Stimulated activated CD8-positive, alpha-beta memory T cell treated with anti-CD3 and anti-CD28 coated beads, Interleukin-15, amount 100 ng/mL, for 48 hours (primary cell): ENCODE results near the gene IL17REL.
A peak's percentile ranks its signal among the peaks of the same experiment; 100 is the strongest.

Experiments
- DNase-seq, 2 donors: peaks; one replicate each; pipeline ENCODE4 v3.0.0-alpha.2; 2020; ENCODE audit warnings: low read depth in 2 of 2

Gene IL17REL

DNA sequence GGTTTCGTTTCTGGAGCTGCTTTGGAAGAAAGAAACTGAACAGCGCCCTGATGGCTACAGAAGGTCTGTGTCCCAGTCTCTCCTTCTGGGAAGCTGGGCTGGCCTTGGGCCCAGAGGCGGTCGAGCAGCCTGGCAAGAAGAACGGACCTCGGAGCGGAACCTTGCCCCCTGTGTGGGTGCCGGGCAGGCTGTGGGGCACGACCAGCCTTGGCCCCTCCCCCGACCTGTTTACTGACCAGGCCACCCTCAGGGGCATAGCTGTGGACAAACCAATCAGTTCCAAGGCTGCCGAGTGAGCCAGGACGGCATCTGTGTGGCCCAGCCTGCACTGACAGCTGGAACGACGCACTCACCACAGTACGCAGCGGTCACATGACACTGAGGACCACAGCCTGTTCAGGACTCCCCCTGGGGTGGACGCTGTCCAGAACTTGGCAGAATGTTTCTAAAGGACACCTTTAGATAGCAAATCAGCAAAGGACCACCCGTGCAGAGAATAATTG, 44.8 kb downstream of the IL17REL start:
- DNase-seq: no peak

DNA sequence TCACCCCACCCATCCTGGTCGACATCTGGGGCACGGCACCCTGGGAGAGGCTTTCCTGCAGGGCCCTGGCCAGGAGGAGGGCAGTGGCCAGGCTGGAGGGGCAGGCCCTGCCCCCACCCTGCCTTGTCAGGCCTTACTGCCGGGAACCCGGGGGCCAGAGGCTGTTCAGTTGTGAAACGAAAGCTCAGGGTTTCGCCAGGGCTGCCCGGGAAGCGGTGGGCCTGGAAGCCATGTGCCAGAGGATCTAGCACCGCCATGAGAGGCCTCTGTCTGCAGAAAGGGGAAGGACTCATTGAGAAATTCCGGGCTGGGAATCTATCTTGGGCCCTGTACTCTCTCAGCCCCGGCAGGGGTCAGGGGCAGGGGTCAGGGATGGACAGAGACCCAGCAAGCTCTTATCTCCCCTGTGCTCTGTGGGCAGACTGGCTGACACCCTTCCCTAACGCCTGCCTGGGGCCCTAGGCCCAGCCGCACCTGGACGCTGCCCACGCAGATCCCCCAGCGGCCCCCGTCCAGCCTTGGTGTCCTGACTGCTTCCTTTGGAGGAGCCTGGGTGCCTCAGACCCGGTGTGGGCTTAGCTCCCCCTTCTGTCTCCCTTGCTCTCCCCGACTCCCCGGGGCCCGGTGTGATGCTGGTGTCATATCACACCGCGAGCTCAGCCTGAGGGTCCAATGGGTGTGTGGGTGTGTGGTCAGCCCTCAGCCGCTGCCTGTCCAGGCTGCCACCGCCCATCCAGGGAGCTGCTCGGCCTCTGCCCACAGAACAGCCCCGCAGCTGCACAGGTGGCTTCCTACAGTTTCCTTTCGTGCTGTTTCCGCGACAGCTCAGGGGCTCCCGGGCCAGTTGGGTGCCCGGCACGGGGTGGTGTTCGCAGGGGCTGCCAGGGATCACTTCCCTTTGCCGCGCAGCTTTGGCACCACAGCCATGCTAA, 45.5 kb downstream of the IL17REL start:
- DNase-seq: no peak

DNA sequence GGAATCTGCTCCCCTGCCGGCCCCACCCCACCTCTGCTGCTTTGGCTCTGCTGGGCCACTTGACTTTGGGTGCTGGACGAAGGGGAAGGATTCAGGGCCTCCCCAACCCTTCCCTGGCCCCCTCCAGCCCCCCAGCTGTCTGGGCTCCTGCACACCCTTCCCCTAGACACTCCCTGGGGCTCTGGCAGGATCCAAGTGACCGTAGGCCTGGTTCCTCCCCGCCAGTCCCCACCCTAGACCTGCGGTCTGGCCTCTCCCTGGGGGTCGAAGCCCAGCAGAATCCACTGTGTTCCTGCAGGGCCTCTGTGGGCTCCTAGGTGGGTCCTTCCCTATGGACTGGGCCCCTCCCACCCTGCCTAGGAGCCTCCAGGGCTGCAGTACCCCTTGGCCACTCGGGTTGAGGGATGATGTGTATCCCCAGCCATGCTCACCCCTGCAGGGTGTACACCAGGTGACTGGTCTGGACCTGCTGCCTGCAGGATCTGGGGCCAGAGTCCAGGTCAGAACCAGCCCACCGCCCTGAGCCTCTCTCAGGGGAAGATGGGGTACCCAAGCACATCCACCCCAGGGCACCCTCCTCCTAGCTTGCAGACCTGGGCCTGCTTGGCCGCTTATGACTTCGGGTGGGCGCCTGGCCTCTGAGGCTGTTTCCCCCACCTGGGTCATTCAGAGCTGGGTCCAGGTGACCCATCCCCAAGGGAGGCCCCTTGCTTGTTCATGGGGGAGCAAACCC, 46.4 kb downstream of the IL17REL start:
- DNase-seq: no peak

DNA sequence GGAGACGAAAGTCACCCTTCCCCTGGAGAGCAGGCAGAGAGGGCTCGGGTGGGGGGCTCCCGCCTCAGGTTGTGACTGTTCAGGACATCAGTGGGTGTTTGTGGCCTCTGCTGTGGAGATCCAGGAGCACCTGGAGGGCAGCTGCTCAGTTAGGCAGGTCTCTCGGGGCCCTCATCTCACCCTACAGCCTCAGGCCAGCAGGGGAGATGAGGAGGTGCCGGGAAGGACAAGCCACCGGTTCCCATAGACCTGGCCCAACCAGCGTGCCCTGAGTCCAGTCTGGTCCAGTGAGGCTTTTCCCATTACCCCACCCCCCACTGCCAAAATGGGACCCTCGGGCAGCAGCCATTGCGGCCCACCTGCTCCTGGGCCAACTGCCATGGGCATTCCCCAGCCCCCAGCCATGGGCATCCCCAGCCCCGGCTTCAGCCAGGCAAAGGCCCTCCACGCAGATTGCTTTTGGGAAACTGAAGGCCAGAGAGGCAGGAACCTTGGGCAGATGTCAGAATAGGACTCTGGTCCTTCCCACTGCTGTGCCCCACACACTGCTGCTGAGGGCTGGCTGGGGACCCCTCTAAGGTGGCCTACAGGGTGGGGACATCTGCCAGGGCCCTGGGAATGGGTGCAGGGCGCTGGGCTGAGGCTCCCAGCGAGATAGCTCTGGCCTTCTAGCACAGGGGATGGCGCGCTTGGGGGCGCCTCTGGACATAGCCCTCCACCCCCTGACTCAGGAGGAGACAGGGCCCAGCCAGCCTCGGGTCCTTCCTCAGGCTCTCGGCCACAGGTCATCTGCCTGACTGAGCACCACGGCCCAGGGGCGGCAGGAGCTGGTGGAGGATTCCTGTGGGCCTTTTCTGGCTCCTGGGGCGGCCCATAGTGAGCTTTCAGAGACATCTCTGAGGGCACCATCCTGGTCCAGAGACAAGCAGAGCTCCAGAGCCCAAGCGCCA, 47.2 kb downstream of the IL17REL start:
- DNase-seq: no peak

DNA sequence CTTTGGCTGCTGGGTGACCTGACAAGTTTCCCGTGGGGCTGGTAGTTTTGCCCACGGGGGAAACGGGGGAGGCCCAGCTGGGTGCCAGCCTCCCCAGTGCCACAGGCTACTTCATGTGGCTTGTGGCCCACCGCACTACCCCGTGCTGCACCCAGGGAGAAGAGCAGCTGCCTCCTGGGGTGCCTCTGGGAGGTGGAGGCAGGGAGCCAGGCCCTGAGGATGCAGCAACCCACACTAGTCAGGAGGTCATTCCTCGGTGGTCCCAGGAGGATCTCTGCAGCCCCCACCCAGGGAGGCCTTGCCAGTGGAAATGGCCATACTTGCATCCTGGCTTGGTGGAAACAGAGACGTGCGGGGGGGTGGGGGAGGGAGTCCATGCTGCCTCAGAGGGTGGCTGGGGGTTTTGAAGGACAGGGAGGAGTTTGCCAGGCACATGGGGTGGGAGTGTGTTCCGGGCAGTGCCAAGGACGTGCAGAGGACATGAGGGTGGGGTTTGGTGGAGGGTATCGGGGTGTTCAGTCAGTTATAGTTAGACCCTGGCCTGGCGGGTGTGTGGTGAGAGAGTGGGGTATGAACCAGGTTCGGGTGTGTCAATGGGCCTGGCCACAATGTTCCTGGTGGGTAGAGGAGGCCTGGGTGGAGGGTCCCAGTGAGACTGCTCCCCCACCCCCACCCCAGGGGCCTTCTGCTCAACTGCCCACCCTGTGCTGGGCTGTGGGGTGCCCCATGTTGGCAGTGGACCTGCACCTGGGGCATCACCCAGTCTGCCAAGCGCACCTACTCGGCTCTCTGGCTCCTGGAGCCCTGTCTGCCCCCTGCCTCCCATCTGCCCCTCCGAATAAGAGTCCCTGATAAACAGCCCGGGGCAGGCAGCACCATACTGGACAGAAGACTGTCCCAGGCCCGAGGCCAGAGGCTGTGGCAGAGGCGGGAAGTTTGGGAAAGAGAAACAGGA, 48.2 kb downstream of the IL17REL start:
- DNase-seq: no peak

DNA sequence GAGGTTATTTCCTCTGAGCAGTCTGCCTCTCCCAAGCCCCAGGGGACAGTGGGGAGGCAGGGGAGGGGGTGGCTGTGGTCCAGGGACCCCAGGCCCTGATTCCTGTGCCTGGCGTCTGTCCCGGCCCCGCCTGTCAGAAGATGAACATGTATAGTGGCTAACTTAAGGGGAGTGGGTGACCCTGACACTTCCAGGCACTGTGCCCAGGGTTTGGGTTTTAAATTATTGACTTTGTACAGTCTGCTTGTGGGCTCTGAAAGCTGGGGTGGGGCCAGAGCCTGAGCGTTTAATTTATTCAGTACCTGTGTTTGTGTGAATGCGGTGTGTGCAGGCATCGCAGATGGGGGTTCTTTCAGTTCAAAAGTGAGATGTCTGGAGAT, 48.9 kb downstream of the IL17REL start:
- DNase-seq: no peak

DNA sequence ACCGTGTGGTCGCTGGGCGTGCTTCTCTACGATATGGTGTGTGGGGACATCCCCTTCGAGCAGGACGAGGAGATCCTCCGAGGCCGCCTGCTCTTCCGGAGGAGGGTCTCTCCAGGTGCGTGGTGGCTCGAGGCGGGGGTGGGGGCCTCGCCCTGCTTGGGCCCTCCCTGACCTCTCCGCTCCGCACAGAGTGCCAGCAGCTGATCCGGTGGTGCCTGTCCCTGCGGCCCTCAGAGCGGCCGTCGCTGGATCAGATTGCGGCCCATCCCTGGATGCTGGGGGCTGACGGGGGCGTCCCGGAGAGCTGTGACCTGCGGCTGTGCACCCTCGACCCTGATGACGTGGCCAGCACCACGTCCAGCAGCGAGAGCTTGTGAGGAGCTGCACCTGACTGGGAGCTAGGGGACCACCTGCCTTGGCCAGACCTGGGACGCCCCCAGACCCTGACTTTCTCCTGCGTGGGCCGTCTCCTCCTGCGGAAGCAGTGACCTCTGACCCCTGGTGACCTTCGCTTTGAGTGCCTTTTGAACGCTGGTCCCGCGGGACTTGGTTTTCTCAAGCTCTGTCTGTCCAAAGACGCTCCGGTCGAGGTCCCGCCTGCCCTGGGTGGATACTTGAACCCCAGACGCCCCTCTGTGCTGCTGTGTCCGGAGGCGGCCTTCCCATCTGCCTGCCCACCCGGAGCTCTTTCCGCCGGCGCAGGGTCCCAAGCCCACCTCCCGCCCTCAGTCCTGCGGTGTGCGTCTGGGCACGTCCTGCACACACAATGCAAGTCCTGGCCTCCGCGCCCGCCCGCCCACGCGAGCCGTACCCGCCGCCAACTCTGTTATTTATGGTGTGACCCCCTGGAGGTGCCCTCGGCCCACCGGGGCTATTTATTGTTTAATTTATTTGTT, 49.6 kb downstream of the IL17REL start:
- DNase-seq: no peak

DNA sequence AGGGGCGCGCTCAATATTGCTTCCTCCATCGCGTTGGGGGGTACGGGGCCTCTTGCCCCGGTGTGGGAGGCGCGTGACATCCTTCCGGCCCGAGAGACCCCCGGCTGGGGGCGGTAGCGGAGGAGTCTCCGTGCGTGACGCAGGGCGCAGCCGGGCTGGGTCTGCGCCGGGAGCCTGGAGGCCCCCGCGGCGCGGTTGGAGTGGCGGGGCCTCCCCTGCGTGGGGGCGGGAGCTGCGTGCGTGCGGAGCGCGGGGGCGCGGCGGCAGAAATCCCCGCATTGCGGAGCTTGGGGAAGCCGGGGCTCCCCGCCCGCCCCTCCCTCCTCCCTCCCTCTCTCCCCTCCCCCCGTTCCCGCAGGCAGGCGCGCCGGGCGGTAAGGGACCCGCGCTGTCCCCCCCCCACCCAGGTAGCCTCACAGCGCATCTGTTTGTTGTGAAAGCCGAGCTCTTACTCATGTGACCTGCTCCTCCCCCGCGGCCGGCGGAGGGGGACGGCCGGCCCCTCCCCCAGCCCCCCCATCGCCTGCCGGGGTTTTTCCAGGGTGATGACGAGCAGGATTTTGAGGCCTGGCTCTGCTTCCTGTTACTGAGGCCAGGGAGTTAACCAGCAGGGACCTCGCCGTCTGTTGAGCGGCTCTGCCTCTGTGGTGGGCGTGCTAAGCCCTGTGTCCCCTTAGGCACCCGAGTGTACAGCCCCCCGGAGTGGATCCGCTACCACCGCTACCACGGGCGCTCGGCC, 50.4 kb downstream of the IL17REL start:
- peak; percentile 86 for DNase-seq

DNA sequence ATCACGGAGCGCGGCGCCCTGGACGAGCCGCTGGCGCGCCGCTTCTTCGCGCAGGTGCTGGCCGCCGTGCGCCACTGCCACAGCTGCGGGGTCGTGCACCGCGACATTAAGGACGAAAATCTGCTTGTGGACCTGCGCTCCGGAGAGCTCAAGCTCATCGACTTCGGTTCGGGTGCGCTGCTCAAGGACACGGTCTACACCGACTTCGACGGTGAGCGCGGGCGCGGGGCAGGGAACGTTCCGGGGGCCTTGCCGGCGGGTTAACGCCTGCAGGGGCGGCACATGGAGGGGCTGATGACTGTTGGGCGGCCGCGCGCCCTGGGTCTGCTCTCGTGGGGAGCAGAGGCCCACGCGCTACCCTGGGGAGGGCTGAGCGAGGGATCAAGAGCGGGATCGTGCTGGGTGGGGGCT, 51.0 kb downstream of the IL17REL start:
- no peak for DNase-seq

DNA sequence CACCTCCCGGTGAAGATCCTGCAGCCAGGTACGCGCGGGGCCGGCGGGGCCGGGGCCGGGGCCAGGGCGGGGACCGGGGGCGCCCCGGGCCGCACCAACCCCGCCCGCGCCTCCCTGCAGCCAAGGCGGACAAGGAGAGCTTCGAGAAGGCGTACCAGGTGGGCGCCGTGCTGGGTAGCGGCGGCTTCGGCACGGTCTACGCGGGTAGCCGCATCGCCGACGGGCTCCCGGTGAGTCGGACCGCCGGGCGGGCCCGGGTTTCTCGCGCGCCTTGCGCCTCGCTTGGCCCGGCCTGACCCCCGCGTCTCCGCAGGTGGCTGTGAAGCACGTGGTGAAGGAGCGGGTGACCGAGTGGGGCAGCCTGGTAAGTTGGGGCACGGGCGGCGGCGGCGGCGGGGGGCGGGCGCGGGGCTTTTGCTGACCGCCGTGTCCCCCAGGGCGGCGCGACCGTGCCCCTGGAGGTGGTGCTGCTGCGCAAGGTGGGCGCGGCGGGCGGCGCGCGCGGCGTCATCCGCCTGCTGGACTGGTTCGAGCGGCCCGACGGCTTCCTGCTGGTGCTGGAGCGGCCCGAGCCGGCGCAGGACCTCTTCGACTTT, 51.5 kb downstream of the IL17REL start:
- DNase-seq: no peak

DNA sequence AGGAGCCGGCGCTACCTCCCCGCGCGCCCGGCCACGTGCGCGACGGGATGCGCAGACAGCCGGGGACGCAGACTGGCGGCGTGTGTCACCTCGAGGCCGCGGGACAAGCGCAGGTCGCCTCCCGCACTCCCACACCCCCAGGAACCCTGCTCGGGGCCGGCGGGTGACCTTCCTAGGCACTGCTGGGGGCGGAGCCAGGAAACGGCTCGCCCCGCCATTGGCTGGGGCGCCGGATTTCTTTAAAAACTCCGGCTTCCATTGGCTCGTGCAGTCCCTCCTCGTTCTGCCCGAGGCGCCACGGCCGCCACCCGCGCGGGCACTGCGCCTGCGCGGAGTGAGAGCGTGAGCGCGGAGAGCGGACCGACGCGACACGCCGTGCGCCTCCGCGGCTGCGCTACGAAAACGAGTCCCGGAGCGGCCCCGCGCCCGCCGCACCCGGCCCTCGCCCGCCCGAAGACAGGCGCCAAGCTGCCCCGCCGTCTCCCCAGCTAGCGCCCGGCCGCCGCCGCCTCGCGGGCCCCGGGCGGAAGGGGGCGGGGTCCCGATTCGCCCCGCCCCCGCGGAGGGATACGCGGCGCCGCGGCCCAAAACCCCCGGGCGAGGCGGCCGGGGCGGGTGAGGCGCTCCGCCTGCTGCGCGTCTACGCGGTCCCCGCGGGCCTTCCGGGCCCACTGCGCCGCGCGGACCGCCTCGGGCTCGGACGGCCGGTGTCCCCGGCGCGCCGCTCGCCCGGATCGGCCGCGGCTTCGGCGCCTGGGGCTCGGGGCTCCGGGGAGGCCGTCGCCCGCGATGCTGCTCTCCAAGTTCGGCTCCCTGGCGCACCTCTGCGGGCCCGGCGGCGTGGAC, 52.2 kb downstream of the IL17REL start, which contains the start of gene PIM3:
Gene PIM3 (plus strand): TSS at position 614 of the 846 bp plus-strand sequence. CDS start 176 bp downstream, at position 790.
- DNase-seq: peak; percentile 92 to 95

DNA sequence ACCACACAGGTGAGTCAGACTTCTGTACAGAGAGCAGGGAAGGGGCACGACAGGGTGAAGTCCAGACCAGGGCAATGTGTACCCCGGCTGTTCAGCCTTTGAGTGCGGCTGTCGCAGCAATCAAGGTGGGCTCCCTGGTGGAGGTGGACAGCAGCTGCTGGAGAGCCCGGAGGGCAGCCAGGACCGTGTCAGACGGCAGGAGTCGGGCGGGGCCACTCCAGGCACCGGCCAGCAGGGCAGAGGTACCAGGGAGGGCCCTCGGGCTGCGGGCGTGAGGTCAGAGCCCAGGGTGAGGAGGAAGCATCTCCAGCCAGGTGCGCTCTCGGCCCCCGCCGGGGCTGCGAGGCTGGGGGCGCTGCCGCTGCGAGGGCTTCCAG, 52.8 kb downstream of the IL17REL start:
- no peak for DNase-seq

DNA sequence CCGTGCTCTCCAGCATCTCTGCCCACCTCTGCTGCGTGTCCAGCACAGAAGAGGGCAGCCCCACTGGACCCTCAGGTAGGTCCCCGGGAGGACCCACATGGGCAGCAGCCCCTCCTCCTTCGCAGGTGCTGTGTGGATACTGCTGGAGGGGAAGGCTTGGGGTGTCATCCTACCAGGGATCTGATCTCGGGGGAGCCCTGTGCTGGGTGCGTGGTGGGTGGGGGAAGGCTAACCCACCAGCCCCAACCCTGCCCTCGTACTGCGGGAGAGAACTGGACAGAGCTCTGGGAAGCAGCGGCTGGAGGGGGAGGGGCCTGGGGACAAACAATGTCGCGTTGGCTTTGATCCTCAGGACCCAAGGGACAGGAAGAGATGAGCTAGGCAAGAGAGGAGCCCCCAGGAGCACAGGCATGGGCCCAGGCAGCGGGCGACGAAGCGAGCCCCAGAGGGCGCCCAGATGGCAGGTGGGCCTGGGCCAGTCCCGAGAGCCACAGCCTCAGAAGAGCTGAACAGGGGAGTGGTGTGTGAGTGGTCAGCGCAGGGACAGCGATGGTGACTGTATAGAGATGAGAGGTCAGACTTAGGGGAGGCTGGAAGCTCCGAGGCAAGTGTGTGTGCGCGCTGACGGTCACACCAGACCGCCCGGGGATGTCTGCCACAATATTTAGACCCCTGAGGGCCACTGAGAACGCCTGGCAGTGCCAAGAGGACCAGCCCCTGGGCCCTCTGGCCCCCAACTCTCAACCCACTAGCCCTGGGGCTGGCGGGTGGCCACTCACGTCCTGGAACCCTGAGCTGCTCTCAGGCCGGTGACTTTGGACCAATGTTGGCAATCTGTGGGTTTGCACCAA, 53.4 kb downstream of the IL17REL start:
- DNase-seq: no peak

DNA sequence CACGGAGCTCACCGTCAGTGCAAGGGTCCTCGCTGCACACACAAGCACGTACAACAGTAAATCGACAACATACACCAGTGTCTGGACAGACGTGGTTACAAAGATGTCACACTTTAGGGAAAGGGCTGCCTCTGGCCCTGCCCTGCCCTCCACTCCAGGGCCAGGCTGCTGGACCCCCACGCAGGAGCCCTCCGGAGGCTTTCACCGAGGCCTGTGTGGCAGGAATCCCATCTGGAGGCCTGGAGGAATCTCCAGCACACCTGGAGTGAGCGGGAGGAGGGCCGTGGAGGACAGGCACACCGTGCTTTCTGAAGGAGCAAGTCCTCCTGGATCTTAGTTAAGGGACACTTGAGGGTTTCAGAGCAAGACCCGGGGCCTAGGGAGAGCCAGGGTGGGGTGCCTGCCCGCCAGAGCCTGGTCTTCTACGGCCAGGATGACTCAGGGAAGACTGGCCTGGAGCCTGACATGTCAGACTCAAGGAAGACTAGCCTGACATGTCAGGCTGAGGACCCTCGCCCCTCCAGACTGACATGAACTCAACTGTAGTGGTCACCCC, 54.1 kb downstream of the IL17REL start:
- no peak for DNase-seq

DNA sequence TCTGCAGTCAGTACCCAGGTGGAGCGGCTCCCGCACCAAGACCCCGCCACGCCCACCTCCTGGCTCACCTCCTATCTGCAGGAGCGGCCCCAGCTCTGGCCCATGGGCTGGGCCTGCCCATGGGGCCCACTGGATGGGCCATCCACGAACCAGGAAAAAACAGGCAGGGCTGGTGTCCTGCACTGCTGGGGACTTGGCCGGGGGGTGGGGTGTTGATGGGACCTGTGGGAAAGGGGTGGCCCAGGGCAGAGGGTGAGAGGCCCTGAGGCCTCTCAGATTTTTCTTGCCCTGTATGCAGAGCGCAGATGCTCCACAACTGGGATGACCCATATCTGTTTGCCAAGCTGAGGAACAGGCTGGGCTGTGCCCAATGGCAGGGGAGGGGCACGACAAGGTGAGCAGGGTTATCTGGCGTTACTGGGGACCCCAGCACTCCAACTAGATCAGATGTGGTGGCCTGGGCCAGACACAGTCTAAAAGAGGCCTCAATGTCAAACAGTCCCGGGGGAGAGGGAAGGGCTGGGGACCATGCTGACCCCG, 54.7 kb downstream of the IL17REL start:
- no peak for DNase-seq
